HepG2 (cell line): Measurements from ENCODE around the gene PELI3. TPM values are rescaled to one million over a fixed set of nuclear protein-coding genes. Genes with fewer than 3 reads are reported as not detected.

Experiments used
- AKAP8 ChIP-seq: sonication (generic); formaldehyde crosslinking; IDR thresholded peaks from 2 replicates; pipeline ENCODE4 v1.5.1; 2020; ENCODE audit warnings: mild to moderate bottlenecking, missing genetic modification reagents
- ARID2 ChIP-seq: sonication (generic); formaldehyde crosslinking; IDR thresholded peaks from 2 replicates; pipeline ENCODE4 v1.8.1; 2022; ENCODE audit warnings: mild to moderate bottlenecking, missing genetic modification reagents, borderline replicate concordance
- CAMTA2 ChIP-seq: sonication (generic); formaldehyde crosslinking; IDR thresholded peaks from 2 replicates; pipeline ENCODE4 v1.4.0; 2020; ENCODE audit warnings: mild to moderate bottlenecking, missing genetic modification reagents, borderline replicate concordance
- EED ChIP-seq: sonication (generic); formaldehyde crosslinking; IDR thresholded peaks from 2 replicates; pipeline ENCODE4 v1.5.0; 2020; ENCODE audit warnings: mild to moderate bottlenecking, missing genetic modification reagents
- FOXK1 ChIP-seq: sonication (generic); formaldehyde crosslinking; IDR thresholded peaks from 2 replicates; pipeline ENCODE4 v1.4.0; 2020; ENCODE audit warnings: low read depth, missing genetic modification reagents, borderline replicate concordance
- ISL2 ChIP-seq: sonication (generic); formaldehyde crosslinking; IDR thresholded peaks from 2 replicates; pipeline ENCODE4 v1.5.0; 2020; ENCODE audit warnings: missing genetic modification reagents
- MIER2 ChIP-seq: IDR thresholded peaks from 2 replicates; pipeline ENCODE4 v1.6.1; 2016; ENCODE audit warnings: missing biosample characterization, missing genetic modification reagents
- REXO4 ChIP-seq: sonication (generic); formaldehyde crosslinking; IDR thresholded peaks from 2 replicates; pipeline ENCODE4 v1.8.0; 2022; ENCODE audit warnings: missing genetic modification reagents, mild to moderate bottlenecking, borderline replicate concordance
- RFXAP ChIP-seq: sonication (generic); formaldehyde crosslinking; IDR thresholded peaks from 2 replicates; pipeline ENCODE4 v1.4.0; 2020; ENCODE audit warnings: missing genetic modification reagents, borderline replicate concordance
- SALL2 ChIP-seq: sonication (generic); formaldehyde crosslinking; IDR thresholded peaks from 2 replicates; pipeline ENCODE4 v1.8.1; 2023; ENCODE audit warnings: mild to moderate bottlenecking, missing genetic modification reagents, inconsistent platforms
- THAP11 ChIP-seq: IDR thresholded peaks from 2 replicates; pipeline ENCODE4 v1.6.1; 2016; ENCODE audit warnings: missing biosample characterization, missing genetic modification reagents
- ZC3H13 ChIP-seq: sonication (generic); formaldehyde crosslinking; IDR thresholded peaks from 2 replicates; pipeline ENCODE4 v1.8.1; 2023; ENCODE audit warnings: mild to moderate bottlenecking, missing genetic modification reagents, moderate library complexity
- ZNF10 ChIP-seq: sonication (generic); formaldehyde crosslinking; IDR thresholded peaks from 2 replicates; pipeline ENCODE4 v1.4.0; 2020; ENCODE audit warnings: mild to moderate bottlenecking, low read depth, missing genetic modification reagents, borderline replicate concordance
- ZNF773 ChIP-seq: sonication (generic); formaldehyde crosslinking; IDR thresholded peaks from 2 replicates; pipeline ENCODE4 v1.4.0; 2020; ENCODE audit warnings: missing genetic modification reagents, borderline replicate concordance
- ZNF777 ChIP-seq: sonication (generic); formaldehyde crosslinking; IDR thresholded peaks from 2 replicates; pipeline ENCODE4 v1.4.0; 2020; ENCODE audit warnings: missing genetic modification reagents
- polyA plus RNA-seq, 8 experiments: library from polyadenylated mRNA; depleted of rRNA in 3 of 8; stranded (reverse) in 7 of 8; unstranded in 1 of 8; fragments of >200 nt; fragmentation: Illumina TruSeq in 4 of 8; extraction: Trizol in 4 of 8; gene quantifications; 2 replicates each; pipeline versions ENCODE4 v1.2.1 to v1.2.3, GENCODE V29; 2011 to 2016; ENCODE audit warnings: low read depth in 4 of 8, missing spikeins in 1 of 8, mixed read lengths in 1 of 8; ENCODE audit not compliant: insufficient read depth in 1 of 8
- total RNA-seq, 5 experiments: library from RNA; depleted of rRNA; stranded (reverse); fragments of >200 nt; fragmentation: Illumina TruSeq; extraction: Trizol; gene quantifications; 2 replicates each; pipeline ENCODE4 v1.2.3, GENCODE V29; 2016; ENCODE audit warnings: low read depth in 1 of 5
- TF ChIP-seq, protein P1 (sequence below): sonication (generic); formaldehyde crosslinking; IDR thresholded peaks from 2 replicates; pipeline ENCODE4 v1.4.0; 2020; ENCODE audit warnings: mild to moderate bottlenecking, missing genetic modification reagents, borderline replicate concordance
- TF ChIP-seq, protein P2 (sequence below): sonication (generic); formaldehyde crosslinking; IDR thresholded peaks from 2 replicates; pipeline ENCODE4 v1.5.0; 2020; ENCODE audit warnings: missing genetic modification reagents
- TF ChIP-seq, protein P3 (sequence below): sonication (generic); formaldehyde crosslinking; IDR thresholded peaks from 2 replicates; pipeline ENCODE4 v1.9.0; 2021; ENCODE audit warnings: missing genetic modification reagents, borderline replicate concordance
- TF ChIP-seq, protein P4 (sequence below): sonication (generic); formaldehyde crosslinking; IDR thresholded peaks from 2 replicates; pipeline ENCODE4 v1.4.0; 2020; ENCODE audit warnings: missing genetic modification reagents

Gene PELI3
- total and polyA plus RNA-seq, 2 of the 13 experiments (the other 11 are each of a cell fraction or from before 2014, with no cell fraction given) = 2.0 to 4.0 TPM

DNA sequence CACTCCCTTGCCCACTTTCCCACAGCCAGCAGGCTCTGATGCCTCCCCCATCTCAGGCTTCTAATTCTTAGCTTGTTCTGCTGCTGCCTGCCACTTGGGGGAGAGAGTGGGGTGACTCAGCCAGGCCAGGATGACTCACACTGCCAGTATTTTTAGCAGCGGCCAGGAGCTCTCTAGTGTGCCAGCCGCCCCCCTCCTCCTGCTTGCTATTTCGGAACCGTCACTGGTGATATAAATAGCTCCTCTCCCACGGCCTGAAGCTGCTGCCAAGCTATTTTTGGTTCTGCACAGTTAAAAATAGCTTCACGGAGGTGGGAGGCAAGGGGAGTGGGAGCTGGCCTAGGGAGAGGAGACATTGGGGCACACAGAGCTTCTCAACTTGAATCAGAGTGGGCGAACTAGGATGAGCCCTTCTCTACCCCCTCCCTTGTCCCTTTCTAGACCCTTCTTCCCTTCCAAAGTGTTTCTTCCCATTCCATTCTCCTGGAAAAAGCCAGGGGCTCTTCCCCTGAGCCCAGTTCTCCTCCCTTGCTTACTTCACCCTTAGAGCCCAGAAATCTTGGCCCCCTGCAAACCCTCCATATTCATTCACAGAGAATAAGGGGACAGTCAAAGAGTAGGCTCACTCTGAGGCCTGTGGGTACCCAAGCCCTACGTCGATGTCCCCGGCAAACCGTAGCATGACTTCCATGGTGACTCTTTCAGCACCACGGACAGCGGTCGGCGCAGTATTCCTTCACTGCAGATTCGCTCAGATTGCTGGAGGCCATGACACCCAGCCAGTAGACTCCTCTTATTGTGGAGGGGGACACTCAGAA is 48.3 kb upstream of the PELI3 start (continued):
- TF ChIP-seq, protein P1, sequence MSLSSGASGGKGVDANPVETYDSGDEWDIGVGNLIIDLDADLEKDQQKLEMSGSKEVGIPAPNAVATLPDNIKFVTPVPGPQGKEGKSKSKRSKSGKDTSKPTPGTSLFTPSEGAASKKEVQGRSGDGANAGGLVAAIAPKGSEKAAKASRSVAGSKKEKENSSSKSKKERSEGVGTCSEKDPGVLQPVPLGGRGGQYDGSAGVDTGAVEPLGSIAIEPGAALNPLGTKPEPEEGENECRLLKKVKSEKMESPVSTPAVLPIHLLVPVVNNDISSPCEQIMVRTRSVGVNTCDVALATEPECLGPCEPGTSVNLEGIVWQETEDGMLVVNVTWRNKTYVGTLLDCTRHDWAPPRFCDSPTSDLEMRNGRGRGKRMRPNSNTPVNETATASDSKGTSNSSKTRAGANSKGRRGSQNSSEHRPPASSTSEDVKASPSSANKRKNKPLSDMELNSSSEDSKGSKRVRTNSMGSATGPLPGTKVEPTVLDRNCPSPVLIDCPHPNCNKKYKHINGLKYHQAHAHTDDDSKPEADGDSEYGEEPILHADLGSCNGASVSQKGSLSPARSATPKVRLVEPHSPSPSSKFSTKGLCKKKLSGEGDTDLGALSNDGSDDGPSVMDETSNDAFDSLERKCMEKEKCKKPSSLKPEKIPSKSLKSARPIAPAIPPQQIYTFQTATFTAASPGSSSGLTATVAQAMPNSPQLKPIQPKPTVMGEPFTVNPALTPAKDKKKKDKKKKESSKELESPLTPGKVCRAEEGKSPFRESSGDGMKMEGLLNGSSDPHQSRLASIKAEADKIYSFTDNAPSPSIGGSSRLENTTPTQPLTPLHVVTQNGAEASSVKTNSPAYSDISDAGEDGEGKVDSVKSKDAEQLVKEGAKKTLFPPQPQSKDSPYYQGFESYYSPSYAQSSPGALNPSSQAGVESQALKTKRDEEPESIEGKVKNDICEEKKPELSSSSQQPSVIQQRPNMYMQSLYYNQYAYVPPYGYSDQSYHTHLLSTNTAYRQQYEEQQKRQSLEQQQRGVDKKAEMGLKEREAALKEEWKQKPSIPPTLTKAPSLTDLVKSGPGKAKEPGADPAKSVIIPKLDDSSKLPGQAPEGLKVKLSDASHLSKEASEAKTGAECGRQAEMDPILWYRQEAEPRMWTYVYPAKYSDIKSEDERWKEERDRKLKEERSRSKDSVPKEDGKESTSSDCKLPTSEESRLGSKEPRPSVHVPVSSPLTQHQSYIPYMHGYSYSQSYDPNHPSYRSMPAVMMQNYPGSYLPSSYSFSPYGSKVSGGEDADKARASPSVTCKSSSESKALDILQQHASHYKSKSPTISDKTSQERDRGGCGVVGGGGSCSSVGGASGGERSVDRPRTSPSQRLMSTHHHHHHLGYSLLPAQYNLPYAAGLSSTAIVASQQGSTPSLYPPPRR = no peak
- TF ChIP-seq CAMTA2 (CRISPR knock-in tag) (no peak; the same call in 1 of the 2 replicates), ZNF773 (CRISPR knock-in tag) (peak; percentile 96), RFXAP (CRISPR knock-in tag) (0 out of 2 replicates have a peak, but pooled peaks have one; percentile 45), SALL2 (CRISPR knock-in tag) (peak; percentile 66; the same call in 1 of the 2 replicates), REXO4 (CRISPR knock-in tag) (no peak), ARID2 (no peak), ISL2 (CRISPR knock-in tag) (peak; percentile 58), ZC3H13 (CRISPR knock-in tag) (0 out of 2 replicates have a peak, but pooled peaks have one; percentile 28), ZNF777 (CRISPR knock-in tag) (peak; percentile 55; the same call in 1 of the 2 replicates), MIER2 (CRISPR knock-in tag) (peak; percentile 99), AKAP8 (CRISPR knock-in tag) (0 out of 2 replicates have a peak, but pooled peaks have one; percentile 33), THAP11 (peak; percentile 65; the same call in 1 of the 2 replicates), FOXK1 (CRISPR knock-in tag) (peak; percentile 76; the same call in 1 of the 2 replicates), ZNF10 (CRISPR knock-in tag) (no peak), EED (CRISPR knock-in tag) (peak; percentile 41; the same call in 1 of the 2 replicates)
- TF ChIP-seq, protein P2, sequence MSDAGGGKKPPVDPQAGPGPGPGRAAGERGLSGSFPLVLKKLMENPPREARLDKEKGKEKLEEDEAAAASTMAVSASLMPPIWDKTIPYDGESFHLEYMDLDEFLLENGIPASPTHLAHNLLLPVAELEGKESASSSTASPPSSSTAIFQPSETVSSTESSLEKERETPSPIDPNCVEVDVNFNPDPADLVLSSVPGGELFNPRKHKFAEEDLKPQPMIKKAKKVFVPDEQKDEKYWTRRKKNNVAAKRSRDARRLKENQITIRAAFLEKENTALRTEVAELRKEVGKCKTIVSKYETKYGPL (CRISPR knock-in tag) = peak; percentile 86; the same call in 1 of the 2 replicates
- TF ChIP-seq, protein P3, sequence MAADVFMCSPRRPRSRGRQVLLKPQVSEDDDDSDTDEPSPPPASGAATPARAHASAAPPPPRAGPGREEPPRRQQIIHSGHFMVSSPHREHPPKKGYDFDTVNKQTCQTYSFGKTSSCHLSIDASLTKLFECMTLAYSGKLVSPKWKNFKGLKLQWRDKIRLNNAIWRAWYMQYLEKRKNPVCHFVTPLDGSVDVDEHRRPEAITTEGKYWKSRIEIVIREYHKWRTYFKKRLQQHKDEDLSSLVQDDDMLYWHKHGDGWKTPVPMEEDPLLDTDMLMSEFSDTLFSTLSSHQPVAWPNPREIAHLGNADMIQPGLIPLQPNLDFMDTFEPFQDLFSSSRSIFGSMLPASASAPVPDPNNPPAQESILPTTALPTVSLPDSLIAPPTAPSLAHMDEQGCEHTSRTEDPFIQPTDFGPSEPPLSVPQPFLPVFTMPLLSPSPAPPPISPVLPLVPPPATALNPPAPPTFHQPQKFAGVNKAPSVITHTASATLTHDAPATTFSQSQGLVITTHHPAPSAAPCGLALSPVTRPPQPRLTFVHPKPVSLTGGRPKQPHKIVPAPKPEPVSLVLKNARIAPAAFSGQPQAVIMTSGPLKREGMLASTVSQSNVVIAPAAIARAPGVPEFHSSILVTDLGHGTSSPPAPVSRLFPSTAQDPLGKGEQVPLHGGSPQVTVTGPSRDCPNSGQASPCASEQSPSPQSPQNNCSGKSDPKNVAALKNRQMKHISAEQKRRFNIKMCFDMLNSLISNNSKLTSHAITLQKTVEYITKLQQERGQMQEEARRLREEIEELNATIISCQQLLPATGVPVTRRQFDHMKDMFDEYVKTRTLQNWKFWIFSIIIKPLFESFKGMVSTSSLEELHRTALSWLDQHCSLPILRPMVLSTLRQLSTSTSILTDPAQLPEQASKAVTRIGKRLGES (CRISPR knock-in tag) = peak; percentile 88; the same call in 1 of the 2 replicates
- TF ChIP-seq, protein P4, sequence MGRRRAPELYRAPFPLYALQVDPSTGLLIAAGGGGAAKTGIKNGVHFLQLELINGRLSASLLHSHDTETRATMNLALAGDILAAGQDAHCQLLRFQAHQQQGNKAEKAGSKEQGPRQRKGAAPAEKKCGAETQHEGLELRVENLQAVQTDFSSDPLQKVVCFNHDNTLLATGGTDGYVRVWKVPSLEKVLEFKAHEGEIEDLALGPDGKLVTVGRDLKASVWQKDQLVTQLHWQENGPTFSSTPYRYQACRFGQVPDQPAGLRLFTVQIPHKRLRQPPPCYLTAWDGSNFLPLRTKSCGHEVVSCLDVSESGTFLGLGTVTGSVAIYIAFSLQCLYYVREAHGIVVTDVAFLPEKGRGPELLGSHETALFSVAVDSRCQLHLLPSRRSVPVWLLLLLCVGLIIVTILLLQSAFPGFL = 0 out of 2 replicates have a peak, but pooled peaks have one; percentile 59
